ENCODE results near the gene SLC22A25. TPM values are rescaled to one million over a fixed set of nuclear protein-coding genes. Genes with fewer than 3 reads are reported as not detected.
"Not testable (repeated sequence)": the region's sequence is repeated elsewhere in the genome, so short reads cannot be mapped to it uniquely, and the experiment has no call there.

The SLC22A25 gene
- not detected in 2 replicates for total RNA-seq

GRCh38 chr11:63243533-63243932 lies at the start of gene SLC22A25:
Gene SLC22A25, minus strand, starts transcription at chr11:63243599. Its CDS starts 13,947 bp downstream, at chr11:63229652.
- intact Hi-C loops (cut with micrococcal nuclease) = no loop called here

- intact Hi-C loops (cut with micrococcal nuclease) = no loop called here
These were observed 46.9 kb upstream of the SLC22A25 start for GRCh38 chr11:63290285-63290684.

- intact Hi-C loops (cut with micrococcal nuclease) = no loop called here
These were observed 46.3 kb upstream of the SLC22A25 start for GRCh38 chr11:63289658-63290057.

GRCh38 chr11:63282579-63282978 lies 39.2 kb upstream of the SLC22A25 start:
- intact Hi-C loops (cut with micrococcal nuclease) = no loop called here

- intact Hi-C loops (cut with micrococcal nuclease) = no loop called here
These were observed 37.5 kb upstream of the SLC22A25 start for GRCh38 chr11:63280920-63281319.

GRCh38 chr11:63277345-63277943 lies 34.0 kb upstream of the SLC22A25 start:
- intact Hi-C loops (cut with micrococcal nuclease) = no loop called here

GRCh38 chr11:63274776-63275175 lies 31.4 kb upstream of the SLC22A25 start:
- intact Hi-C loops (cut with micrococcal nuclease) = no loop called here

GRCh38 chr11:63273685-63274084 lies 30.3 kb upstream of the SLC22A25 start:
- intact Hi-C loops (cut with micrococcal nuclease) = no loop called here

- intact Hi-C loops (cut with micrococcal nuclease) = no loop called here
These were observed 19.1 kb upstream of the SLC22A25 start for GRCh38 chr11:63262547-63262946.

- intact Hi-C loops (cut with micrococcal nuclease) = no loop called here
These were observed 7.9 kb upstream of the SLC22A25 start for GRCh38 chr11:63251312-63251711.

GRCh38 chr11:63250162-63251050 lies 7.0 kb upstream of the SLC22A25 start:
- intact Hi-C loops (cut with micrococcal nuclease) = no loop called here

- intact Hi-C loops (cut with micrococcal nuclease) = no loop called here
These were observed 5.6 kb upstream of the SLC22A25 start for GRCh38 chr11:63248966-63249365.

- intact Hi-C loops (cut with micrococcal nuclease) = not testable (repeated sequence)
These were observed 4.0 kb upstream of the SLC22A25 start for GRCh38 chr11:63247237-63248002.

- intact Hi-C loops (cut with micrococcal nuclease) = no loop called here
These were observed 2.6 kb upstream of the SLC22A25 start for GRCh38 chr11:63246045-63246444.

GRCh38 chr11:63244862-63245261 lies 1.5 kb upstream of the SLC22A25 start:
- intact Hi-C loops (cut with micrococcal nuclease) = no loop called here

GRCh38 chr11:63242089-63242781 lies 1.2 kb downstream of the SLC22A25 start:
- intact Hi-C loops (cut with micrococcal nuclease) = no loop called here

GRCh38 chr11:63240791-63241379 lies 2.5 kb downstream of the SLC22A25 start:
- intact Hi-C loops (cut with micrococcal nuclease) = no loop called here

GRCh38 chr11:63240098-63240497 lies 3.3 kb downstream of the SLC22A25 start:
- intact Hi-C loops (cut with micrococcal nuclease) = no loop called here

- intact Hi-C loops (cut with micrococcal nuclease) = no loop called here
These were observed 4.1 kb downstream of the SLC22A25 start for GRCh38 chr11:63239254-63239653.

- intact Hi-C loops (cut with micrococcal nuclease) = no loop called here
These were observed 6.0 kb downstream of the SLC22A25 start for GRCh38 chr11:63237413-63237812.

All from T-helper 1 cell treated with Interleukin-12 subunit alpha and Interleukin-12 subunit beta and Interleukin-4 antibody, amounts not matched to agents 30 ng/mL and 1 ng/mL, for 36 hours (primary cell).